ENCODE measurements around the gene ADIRF.
"Not testable (repeated sequence)": the region's sequence is repeated elsewhere in the genome, so short reads cannot be mapped to it uniquely, and the experiment has no call there.

DNA sequence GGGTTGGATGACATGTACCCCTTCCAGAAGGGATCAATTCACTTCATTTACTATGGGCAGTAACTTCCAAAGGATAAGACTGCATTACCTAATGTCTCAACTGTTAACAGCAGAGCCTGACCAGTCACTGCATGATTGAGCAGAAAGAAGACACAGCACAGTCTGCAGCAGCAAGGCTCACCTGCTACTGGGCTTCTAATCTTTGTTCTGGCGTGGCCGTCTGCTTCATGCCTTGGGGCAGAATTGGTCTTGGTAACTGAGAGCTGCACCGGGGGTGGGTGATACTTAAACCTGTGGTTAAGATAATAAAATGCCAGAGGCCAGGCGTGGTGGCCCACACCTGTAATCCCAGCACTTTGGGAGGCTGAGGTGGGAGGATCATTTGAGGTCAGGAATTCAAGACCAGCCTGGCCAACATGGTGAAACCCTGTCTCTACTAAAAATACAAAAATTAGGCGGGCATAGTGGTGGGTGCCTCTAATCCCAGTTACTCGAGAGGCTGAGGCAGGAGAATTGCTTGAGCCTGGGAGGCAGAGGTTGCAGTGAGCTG lies 34.0 kb upstream of the ADIRF start:
- TF ChIP-seq, protein P1, sequence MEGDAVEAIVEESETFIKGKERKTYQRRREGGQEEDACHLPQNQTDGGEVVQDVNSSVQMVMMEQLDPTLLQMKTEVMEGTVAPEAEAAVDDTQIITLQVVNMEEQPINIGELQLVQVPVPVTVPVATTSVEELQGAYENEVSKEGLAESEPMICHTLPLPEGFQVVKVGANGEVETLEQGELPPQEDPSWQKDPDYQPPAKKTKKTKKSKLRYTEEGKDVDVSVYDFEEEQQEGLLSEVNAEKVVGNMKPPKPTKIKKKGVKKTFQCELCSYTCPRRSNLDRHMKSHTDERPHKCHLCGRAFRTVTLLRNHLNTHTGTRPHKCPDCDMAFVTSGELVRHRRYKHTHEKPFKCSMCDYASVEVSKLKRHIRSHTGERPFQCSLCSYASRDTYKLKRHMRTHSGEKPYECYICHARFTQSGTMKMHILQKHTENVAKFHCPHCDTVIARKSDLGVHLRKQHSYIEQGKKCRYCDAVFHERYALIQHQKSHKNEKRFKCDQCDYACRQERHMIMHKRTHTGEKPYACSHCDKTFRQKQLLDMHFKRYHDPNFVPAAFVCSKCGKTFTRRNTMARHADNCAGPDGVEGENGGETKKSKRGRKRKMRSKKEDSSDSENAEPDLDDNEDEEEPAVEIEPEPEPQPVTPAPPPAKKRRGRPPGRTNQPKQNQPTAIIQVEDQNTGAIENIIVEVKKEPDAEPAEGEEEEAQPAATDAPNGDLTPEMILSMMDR (IDR thresholded peaks at IDR 0.05): not testable (repeated sequence)
- not testable (repeated sequence) for TF ChIP-seq POLR2A, POLR2AphosphoS5, EP300 (IDR thresholded peaks at IDR 0.05)
